ENCODE measurements around the gene TOP1.

DNA sequence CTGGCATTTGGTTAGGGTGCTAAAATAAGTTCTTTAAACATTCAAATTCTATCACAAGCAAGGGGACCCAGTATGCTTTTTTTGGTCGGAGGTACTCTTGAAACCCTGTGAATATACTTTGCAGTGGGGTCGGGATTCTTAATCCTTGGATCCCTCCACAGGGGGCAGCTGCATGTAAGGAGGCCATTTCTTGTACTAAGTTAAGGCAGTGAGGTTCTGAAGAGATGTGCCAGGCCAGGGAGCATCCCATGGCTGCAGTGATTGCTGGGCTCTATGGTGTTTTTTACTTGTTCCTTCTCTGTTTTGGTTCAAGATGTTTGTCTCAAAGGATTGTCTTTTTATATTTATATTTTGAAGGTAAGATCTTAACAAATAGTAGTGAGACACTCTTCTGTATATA is 50.4 kb downstream of the TOP1 start:
- TF ChIP-seq CTCF (IDR thresholded peaks at IDR 0.05) (no peak), POLR2A (IDR thresholded peaks at IDR 0.05) (no peak)
